Gastrocnemius medialis (tissue), 4 donors: ENCODE data around the gene ELMO2. TPM values are rescaled to one million over a fixed set of nuclear protein-coding genes. Genes with fewer than 3 reads are reported as not detected.
A peak's percentile ranks its signal among the peaks of the same experiment; 100 is the strongest.

ENCODE experiments used
- ATAC-seq, 2 donors: fragments of 150-250 bp; one replicate each; pipeline ENCODE4 v1.9.1; 2016
- DNase-seq, 2 donors: peaks; one replicate each; pipeline ENCODE4 v3.0.0-alpha.2; 2019
- H3K27ac ChIP-seq, 4 donors: fragments of 200-600 bp; sonication (generic); 1 replicate in 1 of 4; 2 replicates in 3 of 4; pipeline ENCODE4 v1.5.1; 2016 to 2018; ENCODE audit warnings: mild to moderate bottlenecking in 2 of 4, moderate library complexity in 1 of 4
- H3K27me3 ChIP-seq, 3 donors: fragments of 200-600 bp; sonication (generic) in 2 of 3; 1 replicate in 1 of 3; 2 replicates in 2 of 3; pipeline versions ENCODE4 v1.5.1 to v1.6.0; 2016 to 2019; ENCODE audit warnings: mild to moderate bottlenecking in 1 of 3, moderate library complexity in 1 of 3
- H3K36me3 ChIP-seq, 2 donors: fragments of 200-600 bp; sonication (generic) in 1 of 2; one replicate each; pipeline ENCODE4 v1.5.1; 2017 to 2018
- H3K4me1 ChIP-seq, 2 donors: fragments of 200-600 bp; sonication (generic) in 1 of 2; one replicate each; pipeline ENCODE4 v1.5.1; 2016 to 2017; ENCODE audit warnings: mild to moderate bottlenecking in 2 of 2
- H3K4me3 ChIP-seq, 4 donors: fragments of 200-600 bp; sonication (generic) in 3 of 4; 1 replicate in 1 of 4; 2 replicates in 3 of 4; pipeline ENCODE4 v1.5.1; 2016 to 2019; ENCODE audit warnings: mild to moderate bottlenecking in 2 of 4
- H3K9me3 ChIP-seq, 3 donors: fragments of 200-600 bp; sonication (generic) in 2 of 3; 1 replicate in 1 of 3; 2 replicates in 2 of 3; pipeline ENCODE4 v1.5.1; 2016 to 2019
- POLR2A ChIP-seq, 2 donors: fragments of 450-650 bp; IDR thresholded peaks; one replicate each; pipeline ENCODE4 v1.6.1; 2017; ENCODE audit warnings: antibody characterized with exemption in 2 of 2, mild to moderate bottlenecking in 2 of 2, moderate library complexity in 2 of 2
- in situ Hi-C, 4 donors: fragments of 200-750 bp; cut with MboI; loops; one replicate each; pipeline versions ENCODE4 v1.15.0 to v1.8.0; 2017; ENCODE audit warnings: low sequenced_read_pairs in 4 of 4
- intact Hi-C: fragments of 100-400 bp; cut with DNase I; formaldehyde crosslinking; loops from one replicate; pipeline ENCODE4 v1.15.1; 2023; ENCODE audit warnings: low total_unique reads
- total RNA-seq, 4 donors: library from RNA; depleted of rRNA; stranded (reverse); fragments of >200 nt; gene quantifications; one replicate each; pipeline versions ENCODE4 v1.1.0 to v1.2.3, GENCODE V29; 2016
- TF ChIP-seq, protein P1 (sequence below), 5 experiments: fragments of 450-650 bp in 3 of 5; fragments of 200-600 bp in 2 of 5; sonication (generic) in 2 of 5; IDR thresholded peaks in 4 of 5; conservative IDR thresholded peaks in 1 of 5; 1 replicate in 4 of 5; 2 replicates in 1 of 5; pipeline ENCODE4 v1.5.1; 2016 to 2019; ENCODE audit warnings: antibody characterized with exemption in 5 of 5, mild to moderate bottlenecking in 3 of 5, moderate library complexity in 3 of 5

ELMO2 gene
- total RNA-seq, 4 donors from 2014 or later: 47.6 to 67.5 (median 53.6) TPM

GRCh38 chr20:46323557-46323956, 82.9 kb downstream of the ELMO2 start:
- Histone ChIP-seq H3K36me3 (no peaks in the 10 kb centered on the region), H3K27ac (no peak overlapping the region), H3K27me3 (no peaks in the 10 kb centered on the region), H3K4me1 (no peaks in the 10 kb centered on the region), H3K9me3 (no peaks in the 10 kb centered on the region), H3K4me3 (no peak overlapping the region)
- TF ChIP-seq, protein P1, sequence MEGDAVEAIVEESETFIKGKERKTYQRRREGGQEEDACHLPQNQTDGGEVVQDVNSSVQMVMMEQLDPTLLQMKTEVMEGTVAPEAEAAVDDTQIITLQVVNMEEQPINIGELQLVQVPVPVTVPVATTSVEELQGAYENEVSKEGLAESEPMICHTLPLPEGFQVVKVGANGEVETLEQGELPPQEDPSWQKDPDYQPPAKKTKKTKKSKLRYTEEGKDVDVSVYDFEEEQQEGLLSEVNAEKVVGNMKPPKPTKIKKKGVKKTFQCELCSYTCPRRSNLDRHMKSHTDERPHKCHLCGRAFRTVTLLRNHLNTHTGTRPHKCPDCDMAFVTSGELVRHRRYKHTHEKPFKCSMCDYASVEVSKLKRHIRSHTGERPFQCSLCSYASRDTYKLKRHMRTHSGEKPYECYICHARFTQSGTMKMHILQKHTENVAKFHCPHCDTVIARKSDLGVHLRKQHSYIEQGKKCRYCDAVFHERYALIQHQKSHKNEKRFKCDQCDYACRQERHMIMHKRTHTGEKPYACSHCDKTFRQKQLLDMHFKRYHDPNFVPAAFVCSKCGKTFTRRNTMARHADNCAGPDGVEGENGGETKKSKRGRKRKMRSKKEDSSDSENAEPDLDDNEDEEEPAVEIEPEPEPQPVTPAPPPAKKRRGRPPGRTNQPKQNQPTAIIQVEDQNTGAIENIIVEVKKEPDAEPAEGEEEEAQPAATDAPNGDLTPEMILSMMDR (IDR thresholded peaks at IDR 0.05 in 4 of 5, conservative IDR thresholded peaks at IDR 0.05 in 1 of 5): no peak
- no peak for TF ChIP-seq POLR2A (IDR thresholded peaks at IDR 0.05)
- in situ Hi-C loops: no loop called here
- ATAC-seq (no peak), DNase-seq (no peak)
- intact Hi-C loops: no loop called here

DNA sequence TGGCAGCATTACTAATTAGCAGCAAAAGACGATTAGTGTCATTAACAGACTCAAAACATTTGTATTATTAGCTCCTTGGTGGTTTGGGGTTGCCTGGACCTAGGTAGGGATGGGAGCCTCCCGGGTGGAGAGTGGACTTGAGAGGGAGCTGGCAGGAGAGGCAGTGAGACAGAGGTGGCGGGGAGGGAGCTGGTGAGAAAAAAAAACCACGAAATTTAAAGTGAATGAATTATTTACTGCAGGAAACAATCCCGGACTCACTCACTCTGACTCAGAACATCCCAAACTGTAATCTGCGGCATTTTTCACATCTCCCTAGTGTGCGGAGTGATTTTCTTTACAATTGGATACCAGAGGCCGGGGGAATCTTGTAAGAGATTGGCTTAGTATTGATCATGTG, 83.8 kb downstream of the ELMO2 start:
- Histone ChIP-seq H3K36me3 (no peaks in the 10 kb centered on the region), H3K27ac (no peak overlapping the region), H3K4me3 (no peak overlapping the region), H3K9me3 (no peaks in the 10 kb centered on the region), H3K27me3 (no peaks in the 10 kb centered on the region), H3K4me1 (peaks cover 1 to 2% of the 10 kb centered on the region in 2 donors)
- DNase-seq: no peak
- ATAC-seq: no peak
- intact Hi-C loops (no loop called here), in situ Hi-C loops (no loop called here)
- TF ChIP-seq, protein P1 (IDR thresholded peaks at IDR 0.05 in 4 of 5, conservative IDR thresholded peaks at IDR 0.05 in 1 of 5): no peak
- no peak for TF ChIP-seq POLR2A (IDR thresholded peaks at IDR 0.05)

DNA sequence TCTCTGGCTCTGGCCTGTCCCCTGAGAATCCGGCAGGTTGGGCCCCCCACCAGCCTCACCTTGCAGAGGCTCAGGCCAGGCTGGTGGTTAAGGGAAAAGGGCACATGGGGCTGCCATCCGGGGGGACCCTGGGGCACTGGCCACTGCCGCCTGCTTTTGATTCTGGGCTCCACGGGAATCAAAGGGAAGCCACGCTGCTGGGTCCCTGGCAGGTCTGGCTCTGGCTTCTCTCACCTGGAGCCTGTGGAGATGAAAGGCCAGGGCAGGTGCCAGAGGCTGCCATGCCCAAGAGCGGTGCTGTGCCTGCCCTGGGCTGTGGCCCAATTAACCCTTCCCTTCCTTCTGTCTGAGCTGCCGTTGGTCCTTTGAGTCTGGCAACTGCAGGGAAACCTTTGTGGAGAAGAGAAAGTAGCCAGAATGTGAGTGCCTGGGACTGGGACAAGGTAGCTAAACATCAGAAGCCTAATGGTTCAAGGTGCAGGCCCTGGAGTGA, 88.7 kb downstream of the ELMO2 start:
- TF ChIP-seq POLR2A (IDR thresholded peaks at IDR 0.05): no peak
- TF ChIP-seq, protein P1 (IDR thresholded peaks at IDR 0.05 in 4 of 5, conservative IDR thresholded peaks at IDR 0.05 in 1 of 5): no peak
- intact Hi-C loops (no loop called here), in situ Hi-C loops (no loop called here)
- no peaks in the 10 kb centered on the region for H3K36me3 ChIP-seq
- H3K27me3 ChIP-seq: peaks cover 22 to 29% (median 24%) of the 10 kb centered on the region in 3 donors
- no peaks in the 10 kb centered on the region for H3K9me3 ChIP-seq
- no peak overlapping the region for H3K4me3 ChIP-seq
- peak overlapping the region in 1 of 4 donors; percentile 21 for H3K27ac ChIP-seq
- no peak for ATAC-seq
- DNase-seq: no peak
- peaks cover 5 to 9% of the 10 kb centered on the region in 2 donors for H3K4me1 ChIP-seq

DNA sequence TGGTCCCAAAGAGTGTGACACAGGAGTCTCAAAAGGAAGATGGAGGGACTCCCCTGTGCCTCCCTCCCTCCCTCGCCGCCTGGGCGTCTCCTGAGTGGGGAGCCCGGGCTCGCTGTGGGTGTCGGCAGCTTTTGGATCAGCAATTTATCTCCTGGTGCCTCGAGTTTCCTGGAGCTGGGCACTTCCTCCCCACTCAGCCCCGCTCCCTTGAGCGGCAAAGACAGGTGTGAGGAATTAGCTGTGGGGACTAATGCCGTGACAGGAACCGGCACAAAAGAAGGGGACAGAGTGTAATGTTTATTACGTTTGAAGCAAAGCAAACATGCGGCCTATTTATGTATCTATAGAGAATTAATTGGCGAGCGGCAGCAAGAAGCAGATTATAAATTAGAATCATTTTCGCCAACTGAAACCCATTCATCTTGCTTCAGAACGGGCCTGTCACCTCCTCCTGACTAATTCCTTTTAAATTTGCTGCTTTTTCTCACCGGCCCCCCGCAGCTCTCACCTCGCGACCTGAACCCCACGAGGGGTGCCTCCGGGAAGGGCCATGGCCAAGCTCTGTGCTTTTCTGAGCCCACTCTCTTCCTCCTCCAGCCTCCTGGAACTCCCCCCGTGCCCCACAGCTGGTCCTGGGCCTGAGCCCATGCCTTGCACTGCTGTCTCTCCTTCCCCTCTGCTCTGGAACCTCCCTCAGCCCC, 89.3 kb downstream of the ELMO2 start:
- no peaks in the 10 kb centered on the region for H3K9me3 ChIP-seq
- intact Hi-C loops: no loop called here
- H3K27me3 ChIP-seq: peaks cover 28 to 35% (median 30%) of the 10 kb centered on the region in 3 donors
- peak; percentile 60 to 64 for ATAC-seq
- in situ Hi-C loops: no loop called here
- no peaks in the 10 kb centered on the region for H3K36me3 ChIP-seq
- TF ChIP-seq, protein P1 (IDR thresholded peaks at IDR 0.05 in 4 of 5, conservative IDR thresholded peaks at IDR 0.05 in 1 of 5): no peak
- no peak for TF ChIP-seq POLR2A (IDR thresholded peaks at IDR 0.05)
- H3K4me3 ChIP-seq: no peak overlapping the region
- H3K4me1 ChIP-seq: peaks cover 10 to 14% of the 10 kb centered on the region in 2 donors
- DNase-seq: no peak
- peak overlapping the region in 1 of 4 donors; percentile 21 for H3K27ac ChIP-seq

Other genes with a start within 250 kb of the ELMO2 start
- gene CDH22, start 98.1 kb downstream of the ELMO2 start, total RNA-seq: 1 to 10 TPM in 1 of 4 donors, under 1 TPM in 3; 0.26 to 1.2 (median 0.35) TPM
- under 1 TPM in 2 of 4 donors, not detected in 2; 0.15 to 0.18 TPM for gene ZNF334, start 106.9 kb upstream of the ELMO2 start, total RNA-seq
- not detected for gene OCSTAMP, start 144.0 kb upstream of the ELMO2 start, total RNA-seq
- gene SLC13A3, start 244.8 kb upstream of the ELMO2 start, total RNA-seq: 1 to 10 TPM in 2 of 4 donors, under 1 TPM in 2; 0.20 to 2.8 (median 1.1) TPM